ENCODE measurements around the gene DZIP1. TPM values are rescaled to one million over a fixed set of nuclear protein-coding genes. Genes with fewer than 3 reads are reported as not detected.

The DZIP1 gene
- polyA plus RNA-seq, 1 experiment, result 11.4 TPM

DNA sequence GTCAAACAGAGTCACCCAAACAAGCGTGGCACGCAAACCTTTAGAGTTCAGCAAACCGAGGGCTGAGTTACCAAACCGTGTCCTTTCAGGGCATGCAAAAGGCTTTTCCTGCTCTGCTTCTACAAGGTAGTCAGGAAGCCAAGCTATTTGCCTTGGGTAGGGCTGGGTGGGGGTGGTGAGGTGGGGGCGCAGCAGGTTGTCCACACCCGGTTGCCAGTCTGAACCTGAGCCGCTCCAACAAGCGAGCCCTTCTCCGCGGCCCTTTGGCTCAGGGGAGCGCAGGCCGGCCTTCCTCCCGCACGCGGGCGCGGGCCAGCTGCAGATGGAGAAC lies 92.3 kb downstream of the DZIP1 start:
- no peak for TF ChIP-seq CTCF (IDR thresholded peaks at IDR 0.05; ENCODE audit: insufficient read depth, low read depth, low read length)
- H3K36me3 ChIP-seq (ENCODE audit: control insufficient read depth, insufficient read depth, low read length), result no peaks in the 10 kb centered on the region
- no peak overlapping the region for H3K4me3 ChIP-seq (ENCODE audit: low read depth, low read length)
- no peak for DNase-seq (ENCODE audit: low read depth)
- H3K27me3 ChIP-seq (ENCODE audit: control insufficient read depth, insufficient read depth, low read length), result peaks cover 32% of the 10 kb centered on the region
- ChIA-PET CTCF (no interaction called here), POLR2A (no interaction called here)

DNA sequence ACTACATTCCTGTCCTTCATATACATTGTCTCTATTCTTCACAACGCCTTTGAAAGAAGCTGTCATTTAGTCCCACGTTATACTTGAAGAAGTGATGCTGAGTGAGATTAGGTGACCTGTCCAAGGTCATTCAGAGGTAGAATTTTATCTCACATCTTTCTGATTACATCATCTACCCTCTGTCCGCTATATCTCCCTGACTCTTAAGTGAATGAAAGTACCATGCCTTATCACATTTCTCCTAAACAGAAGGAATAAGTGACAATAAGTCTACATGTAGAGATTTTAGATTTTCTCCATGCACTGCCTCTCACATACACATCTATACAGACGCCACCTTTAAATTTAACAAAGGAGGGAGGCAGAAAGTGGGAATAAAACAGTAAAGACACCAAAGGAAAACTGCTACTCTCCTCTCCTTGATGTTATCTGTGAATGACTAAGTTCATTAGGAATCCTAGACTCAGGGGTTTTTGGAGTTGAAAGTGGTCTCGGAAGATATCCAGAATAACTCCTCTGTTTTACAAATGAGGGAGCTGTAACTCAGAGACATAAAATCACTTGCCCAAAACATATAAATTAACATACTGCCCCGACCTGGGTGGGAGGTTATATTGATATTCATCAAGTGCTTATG lies 96.9 kb downstream of the DZIP1 start:
- CTCF ChIA-PET, result interaction anchor here (2.6 kb wide), 1 partner anchor 10 kb away, joined by 12 read pairs; no protein-coding TSS in a partner anchor
- peaks cover 14% of the 10 kb centered on the region for H3K27me3 ChIP-seq (ENCODE audit: control insufficient read depth, insufficient read depth, low read length)
- H3K4me3 ChIP-seq (ENCODE audit: low read depth, low read length), result no peak overlapping the region
- POLR2A ChIA-PET, result no interaction called here
- no peaks in the 10 kb centered on the region for H3K36me3 ChIP-seq (ENCODE audit: control insufficient read depth, insufficient read depth, low read length)
- TF ChIP-seq CTCF (IDR thresholded peaks at IDR 0.05; ENCODE audit: insufficient read depth, low read depth, low read length), result no peak
- DNase-seq (ENCODE audit: low read depth), result no peak

DNA sequence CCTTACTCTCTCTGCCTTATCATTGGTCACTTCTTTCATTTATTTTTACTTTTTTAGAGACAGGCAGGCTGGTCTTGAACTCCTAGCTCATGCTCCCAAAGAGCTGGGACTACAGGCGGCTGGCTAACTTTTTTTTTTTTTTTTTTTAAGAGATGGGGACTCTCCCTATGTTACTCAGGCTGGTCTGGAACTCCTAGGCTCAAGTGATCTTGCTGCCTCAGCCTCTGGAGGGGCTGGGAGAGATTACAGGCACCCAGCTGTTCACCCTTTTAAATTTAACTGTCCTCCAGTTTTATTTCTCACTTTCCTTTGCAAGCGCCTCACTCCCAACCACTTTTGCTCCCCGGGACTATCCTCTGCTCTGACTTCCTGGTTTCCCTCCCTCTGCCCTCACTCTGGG lies 97.6 kb downstream of the DZIP1 start:
- no peak for DNase-seq (ENCODE audit: low read depth)
- CTCF ChIA-PET, result interaction anchor here (2.6 kb wide), 1 partner anchor 10 kb away, joined by 12 read pairs; no protein-coding TSS in a partner anchor
- Histone ChIP-seq H3K4me3 (ENCODE audit: low read depth, low read length) (no peak overlapping the region), H3K36me3 (ENCODE audit: control insufficient read depth, insufficient read depth, low read length) (no peaks in the 10 kb centered on the region), H3K27me3 (ENCODE audit: control insufficient read depth, insufficient read depth, low read length) (peaks cover 10% of the 10 kb centered on the region)
- no peak for TF ChIP-seq CTCF (IDR thresholded peaks at IDR 0.05; ENCODE audit: insufficient read depth, low read depth, low read length)
- POLR2A ChIA-PET, result interaction anchor here (0.6 kb wide), 1 partner anchor 10 kb away, joined by 3 read pairs; no protein-coding TSS in a partner anchor

DNA sequence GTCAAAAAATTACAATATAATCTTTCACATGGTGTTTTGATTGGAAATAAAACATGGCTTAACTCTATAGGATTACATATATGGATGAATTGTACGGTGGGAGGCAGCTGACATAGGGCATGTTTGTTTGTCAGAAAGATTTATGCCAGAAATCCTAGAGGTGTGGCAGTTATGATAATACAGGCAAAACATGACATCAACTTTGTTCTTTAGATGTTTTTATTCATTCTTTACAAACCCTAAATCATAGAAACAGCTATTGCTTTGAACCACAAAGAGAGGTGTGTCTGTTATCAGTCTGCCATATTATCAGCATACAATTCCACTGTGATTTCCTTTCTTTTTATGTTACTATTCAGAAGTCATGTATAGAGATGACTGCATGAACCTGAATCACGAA lies 100.2 kb downstream of the DZIP1 start:
- DNase-seq (ENCODE audit: low read depth), result no peak
- ChIA-PET POLR2A (no interaction called here), CTCF (no interaction called here)
- Histone ChIP-seq H3K27me3 (ENCODE audit: control insufficient read depth, insufficient read depth, low read length) (peaks cover 3% of the 10 kb centered on the region), H3K4me3 (ENCODE audit: low read depth, low read length) (no peak overlapping the region), H3K36me3 (ENCODE audit: control insufficient read depth, insufficient read depth, low read length) (no peaks in the 10 kb centered on the region)
- no peak for TF ChIP-seq CTCF (IDR thresholded peaks at IDR 0.05; ENCODE audit: insufficient read depth, low read depth, low read length)

GRCh38 chr13:95541911-95542474 lies 102.5 kb downstream of the DZIP1 start:
- peaks cover 4% of the 10 kb centered on the region; the same call in 1 of the 2 replicates for H3K27me3 ChIP-seq (ENCODE audit: control insufficient read depth, insufficient read depth, low read length)
- CTCF ChIA-PET, result interaction anchor here (0.7 to 2.3 kb wide), 2 partner anchors 78 to 292 kb away, joined by 3 to 7 read pairs; no protein-coding TSS in a partner anchor
- no peak for DNase-seq (ENCODE audit: low read depth)

More at GRCh38 chr13:95541911-95542474, 102.5 kb downstream of the DZIP1 start:
- H3K4me3 ChIP-seq (ENCODE audit: low read depth, low read length), result no peak overlapping the region
- H3K36me3 ChIP-seq (ENCODE audit: control insufficient read depth, insufficient read depth, low read length), result no peaks in the 10 kb centered on the region
- POLR2A ChIA-PET, result no interaction called here
- TF ChIP-seq CTCF (IDR thresholded peaks at IDR 0.05; ENCODE audit: insufficient read depth, low read depth, low read length), result no peak
